HG02571 (cell line): ENCODE measurements around the gene CLK2.
A peak's percentile ranks its signal among the peaks of the same experiment; 100 is the strongest.
"Not testable (repeated sequence)": the region's sequence is repeated elsewhere in the genome, so short reads cannot be mapped to it uniquely, and the experiment has no call there.

Experiments used
- ATAC-seq: cut with Tn5 transposase; IDR thresholded peaks from one replicate; pipeline ENCODE4 v1.9.1; 2021; ENCODE audit warnings: mild to moderate bottlenecking, moderate library complexity; ENCODE audit not compliant: unreplicated experiment

Gene CLK2

DNA sequence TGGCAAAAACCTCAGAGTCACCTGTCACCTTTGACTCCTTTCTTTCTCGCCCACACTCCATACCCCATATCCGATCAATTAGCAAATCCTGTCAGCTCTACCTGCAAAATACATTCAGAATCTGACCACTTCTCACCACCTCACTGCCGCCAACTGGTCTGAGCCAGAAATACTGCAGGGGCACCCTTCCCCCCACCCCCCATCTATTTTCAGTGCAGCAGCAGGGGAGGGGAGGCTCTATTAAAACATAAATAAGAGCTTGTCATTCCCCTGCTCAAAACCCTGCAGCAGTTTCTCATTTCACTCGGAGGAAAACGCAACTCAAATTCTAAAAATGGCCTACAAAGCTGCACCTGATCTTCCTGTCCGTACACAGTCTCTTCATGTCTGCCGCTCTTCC lies 24.1 kb upstream of the CLK2 start:
- ATAC-seq, result no peak

DNA sequence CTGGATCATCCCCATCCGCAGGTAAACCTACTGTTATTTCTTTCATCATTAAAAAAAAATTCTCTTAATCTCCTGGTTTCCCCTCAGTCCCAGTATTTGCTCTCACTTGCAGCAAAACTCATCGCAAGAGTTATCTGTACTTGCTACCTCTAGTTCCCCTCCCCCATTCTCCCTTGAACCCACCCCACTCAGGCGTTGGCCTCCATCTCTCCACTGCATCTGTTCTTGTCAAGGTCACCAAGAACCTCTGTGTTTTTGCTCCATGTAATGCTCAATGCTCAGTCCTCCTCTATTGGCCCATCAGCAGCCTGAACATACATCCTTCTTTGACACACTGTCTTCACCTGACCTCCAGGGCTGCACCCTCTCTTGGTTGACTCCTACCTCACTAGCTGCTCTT lies 23.4 kb upstream of the CLK2 start:
- ATAC-seq, result no peak

DNA sequence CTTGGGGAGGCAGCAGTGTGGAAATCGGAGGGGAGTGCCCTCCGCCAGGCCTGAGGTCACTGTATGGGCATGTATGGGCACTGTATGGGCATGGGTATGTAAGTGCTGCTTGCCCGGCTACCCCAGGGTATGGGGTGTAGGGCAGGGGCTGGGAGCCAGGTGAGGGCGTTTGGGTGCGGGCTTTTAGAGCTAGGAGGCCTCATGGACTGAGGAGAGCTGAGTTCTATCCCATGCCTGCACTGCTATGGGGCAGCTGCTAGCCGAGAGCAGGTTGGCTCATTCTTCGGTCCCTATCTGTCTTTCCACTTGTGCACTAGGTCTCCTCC lies 22.6 kb upstream of the CLK2 start:
- ATAC-seq, result no peak

DNA sequence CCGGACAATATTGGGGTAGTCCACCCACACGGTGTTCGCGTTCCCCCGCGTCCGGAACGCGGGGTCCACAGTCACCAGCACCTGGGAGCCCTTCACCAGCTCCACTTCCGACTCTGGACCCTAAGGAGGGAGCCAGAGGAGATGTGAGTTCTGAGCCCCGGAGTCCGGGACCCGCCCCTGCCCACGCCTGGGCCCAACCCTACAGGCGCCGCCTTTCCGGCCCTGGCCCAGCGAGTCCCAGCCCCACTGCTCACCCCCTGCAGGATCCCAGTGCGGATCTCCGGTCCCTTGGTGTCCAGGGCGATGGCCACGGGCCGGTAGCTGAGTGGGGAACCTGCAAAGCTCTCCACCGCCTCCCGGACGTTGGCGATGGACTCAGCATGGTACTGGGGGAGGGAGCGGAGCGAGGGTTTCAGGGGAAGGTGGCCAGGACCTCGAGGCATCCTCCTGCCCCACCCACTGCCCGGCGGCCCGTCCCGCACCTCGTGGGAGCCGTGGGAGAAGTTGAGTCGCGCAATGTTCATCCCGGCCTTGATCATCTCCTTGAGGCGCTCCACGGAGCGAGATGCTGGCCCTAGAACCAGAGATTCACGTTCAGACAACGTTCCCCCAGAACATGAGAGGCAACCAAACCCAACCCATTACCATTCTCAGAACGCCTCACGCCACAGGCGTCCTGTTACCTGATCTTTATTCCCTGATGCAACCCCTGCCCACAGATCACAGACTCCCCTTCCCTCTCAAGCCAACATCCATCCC lies 22.1 kb upstream of the CLK2 start:
- no peak for ATAC-seq

DNA sequence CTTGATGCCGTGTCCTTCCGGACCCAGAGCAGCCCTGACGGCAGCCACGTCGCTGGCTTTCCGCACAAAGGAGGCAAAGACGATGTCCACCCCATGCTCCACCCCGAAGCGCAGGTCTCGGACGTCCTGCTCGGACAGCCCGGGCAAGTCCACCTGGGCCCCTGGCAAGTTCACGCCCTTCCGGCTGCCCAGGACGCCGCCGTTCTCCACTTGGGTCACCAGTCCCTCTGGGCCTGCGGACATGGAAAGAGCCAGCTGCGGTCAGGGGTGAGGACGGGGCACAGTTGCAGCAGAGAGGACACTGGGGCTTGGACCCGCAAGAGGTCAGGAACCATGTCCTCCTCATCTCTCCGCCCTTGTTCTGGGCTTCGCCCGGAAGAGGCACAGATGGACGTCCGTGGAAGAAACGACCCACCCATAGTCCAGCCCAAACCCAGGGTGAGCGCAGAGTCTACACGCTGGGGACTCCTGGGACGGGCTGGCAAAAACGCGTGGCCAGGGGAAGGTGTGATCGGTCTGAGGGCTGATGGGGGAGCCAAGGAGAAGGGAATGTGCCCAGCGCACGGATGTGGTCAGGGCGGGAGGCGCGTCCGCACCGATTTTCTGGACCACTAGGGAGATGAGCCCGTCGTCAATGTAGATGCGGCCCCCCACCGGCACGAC lies 21.3 kb upstream of the CLK2 start:
- no peak for ATAC-seq

DNA sequence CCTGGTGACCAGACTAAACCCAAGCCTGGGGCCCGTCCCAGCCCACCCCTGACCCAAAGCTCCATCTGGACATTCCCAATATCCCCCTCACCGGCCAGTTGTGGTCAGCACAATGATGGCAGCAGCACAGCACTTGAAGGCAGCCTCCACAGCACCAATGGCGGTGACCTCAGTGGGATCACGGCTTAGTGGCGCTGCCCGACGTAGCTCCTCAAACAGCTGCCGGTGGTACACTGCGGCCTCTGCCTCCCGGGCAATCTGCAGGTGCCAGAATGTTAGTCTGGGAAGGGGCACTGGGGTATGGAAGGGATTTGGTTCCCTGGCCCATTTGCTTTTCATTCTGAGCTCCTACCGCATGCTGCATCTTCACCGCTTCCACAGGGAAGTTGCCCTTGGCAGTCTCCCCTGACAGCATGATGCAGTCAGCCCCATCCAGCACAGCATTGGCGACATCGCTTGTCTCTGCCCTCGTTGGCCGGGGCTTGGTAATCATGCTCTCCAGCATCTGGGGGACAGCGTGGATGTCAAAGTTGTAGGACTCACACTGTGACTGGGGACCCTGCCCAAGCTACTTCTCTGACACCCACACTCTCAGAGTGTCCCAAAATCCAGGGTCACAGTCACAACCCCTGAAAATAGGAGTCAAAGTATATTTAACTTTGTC lies 19.9 kb upstream of the CLK2 start:
- no peak for ATAC-seq

DNA sequence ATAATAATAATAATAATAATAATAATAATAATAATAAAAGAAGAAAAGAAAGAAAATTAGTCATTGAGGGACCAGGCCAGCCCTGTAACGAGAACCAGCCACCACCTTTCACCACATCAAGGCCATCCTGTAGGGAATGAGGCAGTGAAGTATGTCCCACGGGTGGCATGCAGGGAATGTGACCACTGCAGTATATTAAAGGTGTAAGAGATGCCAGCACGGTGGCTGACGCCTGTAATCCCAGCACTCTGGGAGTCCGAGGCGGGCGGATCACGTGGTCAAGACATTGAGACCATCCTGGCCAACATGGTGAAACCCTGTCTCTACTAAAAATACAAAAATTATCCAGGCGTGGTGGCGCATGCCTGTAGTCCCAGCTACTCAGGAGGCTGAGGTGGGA lies 17.7 kb upstream of the CLK2 start:
- not testable (repeated sequence) for ATAC-seq

DNA sequence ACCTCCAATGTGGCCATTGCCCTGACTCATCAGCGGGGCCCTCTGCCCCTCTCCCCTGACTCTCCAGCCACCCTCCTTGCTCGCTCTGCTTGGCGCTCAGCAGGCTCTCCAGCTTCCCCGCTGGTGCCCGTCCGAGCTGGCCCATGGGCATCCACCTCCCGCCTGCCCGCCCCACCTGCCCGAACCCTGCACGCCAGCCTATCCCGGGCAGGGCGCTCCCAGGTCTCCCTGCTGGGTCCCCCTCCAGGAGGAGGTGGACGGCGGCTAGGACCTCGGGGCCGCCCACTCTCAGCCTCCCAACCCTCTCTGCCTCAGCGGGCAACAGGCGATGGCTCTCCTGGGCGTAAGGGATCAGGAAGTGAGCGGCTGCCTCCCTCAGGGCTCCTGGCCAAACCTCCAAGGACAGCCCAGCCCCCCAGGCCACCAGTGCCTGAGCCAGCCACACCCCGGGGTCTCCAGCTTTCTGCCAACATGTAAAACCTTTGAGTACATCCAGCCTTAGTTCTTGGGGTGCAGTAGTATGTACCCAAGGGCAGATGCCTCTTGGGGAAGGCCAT lies 14.8 kb upstream of the CLK2 start:
- ATAC-seq, result no peak

DNA sequence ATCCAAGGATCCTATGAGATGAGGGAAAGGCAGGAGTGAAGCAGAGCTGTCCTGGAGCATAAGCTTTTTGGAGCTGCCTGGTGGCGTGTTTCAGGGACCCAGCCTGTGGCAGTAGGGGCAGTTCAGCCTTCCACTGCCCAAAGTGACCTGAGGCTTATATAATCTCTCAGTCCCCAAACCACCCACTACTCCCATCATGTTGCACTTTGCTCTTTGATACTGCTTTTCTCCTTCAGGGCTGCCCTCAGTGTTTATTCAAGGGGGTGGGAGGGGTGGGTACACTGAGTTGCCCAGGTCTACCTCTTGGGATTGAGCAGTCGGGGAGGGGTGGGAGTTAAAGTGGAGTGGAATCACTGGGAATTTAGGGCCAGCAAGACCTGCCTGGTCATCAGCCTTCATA lies 13.2 kb upstream of the CLK2 start:
- ATAC-seq, result no peak

DNA sequence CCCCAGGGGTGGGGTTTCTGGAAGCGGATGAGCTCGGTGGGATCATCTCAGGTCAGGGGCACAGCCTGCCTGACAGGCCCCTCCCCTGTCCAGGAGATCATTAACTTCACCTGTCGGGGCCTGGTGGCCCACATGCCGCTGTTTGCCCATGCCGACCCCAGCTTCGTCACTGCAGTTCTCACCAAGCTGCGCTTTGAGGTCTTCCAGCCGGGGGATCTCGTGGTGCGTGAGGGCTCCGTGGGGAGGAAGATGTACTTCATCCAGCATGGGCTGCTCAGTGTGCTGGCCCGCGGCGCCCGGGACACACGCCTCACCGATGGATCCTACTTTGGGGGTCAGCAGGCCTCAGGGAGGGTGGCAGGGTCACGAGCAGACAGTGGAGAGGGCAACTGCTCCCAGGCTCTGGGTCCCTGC lies 12.3 kb upstream of the CLK2 start:
- no peak for ATAC-seq

DNA sequence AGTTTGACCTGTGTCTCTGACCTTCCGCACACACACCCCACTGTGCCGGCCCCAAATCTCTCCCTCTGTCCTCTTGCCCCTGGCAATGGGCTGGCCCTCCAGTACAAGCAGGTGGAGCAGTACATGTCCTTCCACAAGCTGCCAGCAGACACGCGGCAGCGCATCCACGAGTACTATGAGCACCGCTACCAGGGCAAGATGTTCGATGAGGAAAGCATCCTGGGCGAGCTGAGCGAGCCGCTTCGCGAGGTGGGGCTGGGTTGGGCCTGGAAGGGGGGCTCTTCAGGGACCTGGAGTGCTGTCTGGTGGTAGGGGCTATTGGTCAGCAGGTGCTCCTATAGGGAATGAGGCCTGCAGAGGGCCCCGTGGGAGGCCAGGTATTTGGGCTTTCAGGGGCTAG lies 11.8 kb upstream of the CLK2 start:
- ATAC-seq, result no peak

DNA sequence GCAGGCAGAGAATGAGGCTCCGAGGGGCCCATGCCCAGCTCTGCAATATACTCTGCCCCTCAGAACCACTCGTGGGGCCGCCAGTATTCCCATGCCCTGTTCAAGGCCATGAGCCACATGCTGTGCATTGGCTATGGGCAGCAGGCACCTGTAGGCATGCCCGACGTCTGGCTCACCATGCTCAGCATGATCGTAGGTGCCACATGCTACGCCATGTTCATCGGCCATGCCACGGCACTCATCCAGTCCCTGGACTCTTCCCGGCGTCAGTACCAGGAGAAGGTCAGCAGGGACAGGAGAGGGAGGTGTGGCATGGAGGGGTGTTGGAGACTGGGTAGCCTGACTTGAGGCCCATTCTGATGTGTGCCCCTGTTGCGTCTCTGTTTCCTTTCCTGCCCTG lies 11.2 kb upstream of the CLK2 start:
- no peak for ATAC-seq

DNA sequence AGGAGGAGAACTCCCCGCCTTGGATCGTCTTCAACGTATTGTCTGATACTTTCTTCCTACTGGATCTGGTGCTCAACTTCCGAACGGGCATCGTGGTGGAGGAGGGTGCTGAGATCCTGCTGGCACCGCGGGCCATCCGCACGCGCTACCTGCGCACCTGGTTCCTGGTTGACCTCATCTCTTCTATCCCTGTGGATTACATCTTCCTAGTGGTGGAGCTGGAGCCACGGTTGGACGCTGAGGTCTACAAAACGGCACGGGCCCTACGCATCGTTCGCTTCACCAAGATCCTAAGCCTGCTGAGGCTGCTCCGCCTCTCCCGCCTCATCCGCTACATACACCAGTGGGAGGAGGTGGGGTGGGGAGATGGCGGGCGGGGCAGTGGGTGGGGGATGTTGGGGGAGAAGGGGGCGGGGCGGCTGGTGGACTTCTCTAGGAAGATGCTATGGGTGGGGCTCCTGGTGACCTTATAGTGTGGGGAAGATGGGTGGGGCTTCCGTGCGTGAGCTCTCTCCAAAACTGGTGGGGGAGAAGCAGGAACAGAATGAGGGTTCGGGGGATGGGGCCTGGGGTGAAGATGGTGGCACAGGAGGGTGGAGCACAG lies 9.3 kb upstream of the CLK2 start:
- ATAC-seq, result no peak

DNA sequence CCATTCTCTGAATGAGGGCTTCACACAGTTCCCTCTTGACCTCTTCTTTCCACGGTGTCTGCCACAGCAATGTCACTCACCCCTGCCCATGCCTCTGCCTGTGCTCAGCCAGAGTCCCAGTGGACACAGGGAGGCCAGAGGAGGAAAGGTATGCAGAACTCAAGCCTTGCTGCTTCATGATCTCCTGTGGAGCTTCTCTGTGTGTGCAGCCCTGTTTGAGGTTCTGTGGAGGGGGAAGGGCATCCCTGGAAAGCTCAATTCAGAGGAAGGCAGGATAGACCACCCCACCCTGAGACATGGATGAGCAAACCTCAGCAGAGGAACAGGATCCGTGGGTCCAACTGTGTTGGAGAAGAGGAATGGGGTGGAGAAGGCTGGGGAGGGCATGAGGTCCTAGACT lies 6.0 kb upstream of the CLK2 start:
- no peak for ATAC-seq

DNA sequence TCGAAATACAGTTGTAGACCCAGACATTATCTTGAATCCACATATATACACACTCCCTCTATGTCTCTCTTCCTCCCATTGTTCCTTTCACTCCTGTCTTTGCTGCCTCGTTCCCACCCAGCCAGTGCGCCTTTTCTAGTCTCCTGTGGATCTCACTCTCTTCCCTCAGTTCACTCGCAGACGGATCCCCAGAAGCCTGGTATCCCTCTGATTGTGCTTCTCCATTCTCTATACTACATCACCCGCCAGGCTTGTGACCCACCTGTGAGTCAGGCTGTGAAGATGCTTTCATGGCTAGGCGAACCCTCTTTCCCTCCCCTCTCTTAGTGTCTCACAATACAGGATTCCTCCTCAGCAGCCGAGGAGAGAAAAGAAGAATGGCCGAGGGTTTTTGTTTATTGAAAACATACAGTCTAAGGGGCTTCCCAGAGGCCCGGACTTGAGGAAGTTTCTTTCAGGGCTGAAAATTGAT lies 5.4 kb upstream of the CLK2 start:
- no peak for ATAC-seq

DNA sequence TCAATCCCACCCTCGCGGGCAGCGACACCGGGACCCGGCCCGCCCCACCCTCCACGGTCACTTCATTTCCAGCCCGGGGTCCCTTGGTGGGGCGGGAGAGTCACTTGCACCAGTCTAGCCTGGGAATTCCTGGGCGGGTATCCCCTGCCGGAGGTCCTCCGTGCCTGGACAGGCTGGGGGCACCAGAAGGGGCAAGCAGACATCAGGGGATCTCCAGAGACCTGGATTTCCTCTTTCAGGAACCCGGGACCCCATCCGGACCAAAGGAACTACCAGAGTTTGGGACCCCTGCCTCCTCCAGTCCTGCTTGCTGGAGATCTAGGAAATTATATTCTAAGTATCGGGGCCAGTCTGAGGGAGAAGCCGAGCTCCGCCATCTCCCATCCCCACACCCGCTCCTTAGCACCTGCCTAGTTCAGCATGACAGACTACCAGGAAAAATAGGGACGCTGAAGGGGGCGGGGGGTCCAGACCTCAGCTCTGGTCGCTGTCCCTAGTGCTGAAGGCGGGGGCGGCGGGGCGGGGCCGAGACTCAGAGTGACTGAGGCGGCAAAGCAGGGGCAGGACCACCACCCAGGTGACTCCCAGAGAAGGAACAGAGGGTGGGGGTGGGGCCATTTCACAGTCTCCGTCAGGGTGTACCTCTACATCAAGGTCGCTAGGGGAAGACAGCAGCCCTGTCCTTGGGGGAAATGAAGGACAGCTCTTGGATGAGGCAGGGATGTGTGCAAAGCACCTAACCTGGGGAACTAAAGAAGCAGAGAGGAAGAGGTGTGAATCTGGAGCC lies 4.8 kb upstream of the CLK2 start:
- ATAC-seq, result no peak

DNA sequence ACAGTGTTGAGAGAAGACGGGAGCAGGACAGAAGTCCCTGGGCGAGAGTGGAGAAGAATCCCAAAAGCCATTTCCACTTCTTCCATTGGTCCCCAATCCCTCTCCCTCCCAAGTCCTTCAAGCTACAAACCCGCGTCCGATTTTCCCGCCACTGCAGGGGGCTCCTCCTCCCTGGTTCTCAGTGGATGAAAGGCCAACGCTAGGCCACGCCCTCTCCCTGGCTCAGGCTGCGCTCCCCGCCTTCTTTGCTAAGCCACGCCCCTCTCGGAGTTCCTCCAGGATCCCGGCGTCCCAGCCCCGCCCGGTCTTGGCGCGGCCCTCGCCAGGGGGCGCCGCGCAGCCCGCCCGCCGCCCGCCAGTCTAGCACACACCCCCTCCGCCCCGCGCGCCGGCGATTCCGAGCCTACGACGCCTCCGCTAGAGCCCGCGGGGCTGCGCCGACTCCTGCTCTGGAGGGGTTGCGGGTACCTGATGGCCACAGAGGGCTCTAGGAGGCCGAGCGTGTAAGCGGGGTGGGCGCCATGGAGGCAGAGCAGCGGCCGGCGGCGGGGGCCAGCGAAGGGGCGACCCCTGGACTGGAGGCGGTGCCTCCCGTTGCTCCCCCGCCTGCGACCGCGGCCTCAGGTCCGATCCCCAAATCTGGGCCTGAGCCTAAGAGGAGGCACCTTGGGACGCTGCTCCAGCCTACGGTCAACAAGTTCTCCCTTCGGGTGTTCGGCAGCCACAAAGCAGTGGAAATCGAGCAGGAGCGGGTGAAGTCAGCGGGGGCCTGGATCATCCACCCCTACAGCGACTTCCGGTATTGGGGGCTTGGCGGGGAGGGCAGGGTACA lies 4.0 kb upstream of the CLK2 start, which contains the start of gene HCN3:
Gene HCN3, plus strand, starts transcription at position 394 of the 832 bp plus-strand sequence. Its CDS starts 128 bp downstream, at position 522.
- ATAC-seq, result peak; percentile 59

DNA sequence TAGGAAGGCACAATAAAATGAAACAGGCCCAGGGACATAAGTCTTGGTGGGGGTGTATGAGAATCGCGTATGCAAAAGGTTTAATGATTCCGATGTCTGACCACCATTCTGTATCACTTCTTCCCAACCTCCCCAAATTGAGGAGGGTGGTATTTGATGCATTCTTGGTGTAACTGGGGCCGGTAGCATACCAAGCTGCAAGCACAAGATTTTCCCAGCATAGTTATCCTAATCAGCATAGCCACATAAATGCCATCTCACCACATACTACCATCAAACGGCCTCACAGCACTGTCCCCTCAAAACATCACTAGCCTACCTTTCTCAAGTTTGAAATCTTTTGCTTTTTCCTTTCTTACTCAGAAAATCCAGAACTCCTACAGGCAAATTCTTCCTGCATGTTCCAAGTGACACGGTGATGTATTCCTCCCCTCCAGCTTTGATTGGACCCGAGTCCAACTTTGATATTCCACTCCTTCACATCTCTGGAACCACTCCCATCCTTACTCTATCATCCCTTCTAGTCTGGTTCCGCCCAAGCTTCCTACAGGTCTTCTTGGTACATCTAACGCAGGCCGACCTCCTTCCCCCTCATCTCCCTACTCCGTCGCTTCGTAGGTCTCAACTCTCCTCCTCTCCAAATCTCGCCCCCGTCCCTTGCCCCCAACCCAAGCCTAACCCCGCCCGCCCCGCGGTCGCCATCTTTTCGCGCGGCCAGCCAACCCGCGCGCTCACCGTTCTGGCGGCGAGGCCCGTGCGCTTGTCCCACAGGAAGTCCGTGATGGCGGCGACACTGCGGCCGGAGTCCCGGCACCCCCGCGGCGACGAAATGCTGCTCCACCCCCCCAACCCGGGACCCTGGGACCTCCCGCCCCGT lies 600 bp downstream of the CLK2 start:
- peak; percentile 34 for ATAC-seq

DNA sequence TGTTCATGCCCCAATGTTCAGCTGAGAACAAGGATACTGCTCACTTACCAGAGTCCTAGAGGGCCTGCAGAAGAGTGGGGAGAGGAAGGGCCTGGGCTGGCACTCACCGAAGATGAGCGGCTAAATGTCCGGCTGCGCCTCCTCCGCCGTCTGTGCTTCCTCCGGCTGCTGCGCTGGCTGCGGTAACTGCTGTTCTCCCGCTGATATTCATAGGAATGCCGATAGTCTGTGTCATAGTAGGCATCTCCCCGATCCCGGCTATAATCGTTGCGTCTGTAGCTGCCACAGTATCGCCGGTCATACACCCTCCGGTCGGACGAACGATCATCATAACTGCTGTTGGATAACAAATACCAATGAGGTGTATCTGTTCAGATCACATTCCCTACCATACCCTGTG lies 3.9 kb downstream of the CLK2 start:
- no peak for ATAC-seq
